ENCODE data around the gene SAMD10.

The SAMD10 gene

DNA sequence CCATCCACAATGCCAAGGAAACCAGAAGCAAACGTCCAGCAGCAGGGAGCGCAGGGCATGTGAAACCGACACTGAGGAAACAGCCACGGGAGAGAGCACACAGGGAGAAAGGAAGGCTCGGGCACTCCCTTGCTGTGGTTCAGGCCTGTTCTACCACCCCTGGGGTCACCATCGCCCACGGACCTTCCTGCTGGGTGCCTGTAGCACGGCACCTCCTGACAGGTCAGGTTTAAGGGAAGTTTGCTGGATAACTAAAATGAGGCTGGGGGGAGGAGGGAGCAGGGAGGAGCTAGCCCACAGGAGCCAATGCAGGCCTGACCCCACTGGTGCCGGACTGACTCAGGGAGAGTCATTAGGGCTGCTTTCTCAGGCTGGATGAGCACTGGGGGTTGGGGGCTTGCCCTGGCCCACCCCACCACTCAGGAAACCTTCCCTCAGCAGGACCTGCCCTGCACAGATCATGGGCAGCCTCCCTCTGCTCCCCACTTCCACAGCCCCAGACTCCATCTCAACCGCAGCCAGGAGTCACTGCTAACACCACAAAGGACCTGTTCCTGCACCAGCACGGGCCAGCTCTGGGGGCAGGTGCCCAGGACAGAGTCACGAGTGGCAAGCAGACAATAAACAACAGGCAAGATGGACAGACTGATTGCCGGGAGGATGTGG, 25.5 kb downstream of the SAMD10 start:
- peaks cover 8% of the 10 kb centered on the region for H3K4me1 ChIP-seq (ENCODE audit: control insufficient read depth, insufficient read depth, low read length)
- no peak overlapping the region for H3K27ac ChIP-seq (ENCODE audit: low read length)

DNA sequence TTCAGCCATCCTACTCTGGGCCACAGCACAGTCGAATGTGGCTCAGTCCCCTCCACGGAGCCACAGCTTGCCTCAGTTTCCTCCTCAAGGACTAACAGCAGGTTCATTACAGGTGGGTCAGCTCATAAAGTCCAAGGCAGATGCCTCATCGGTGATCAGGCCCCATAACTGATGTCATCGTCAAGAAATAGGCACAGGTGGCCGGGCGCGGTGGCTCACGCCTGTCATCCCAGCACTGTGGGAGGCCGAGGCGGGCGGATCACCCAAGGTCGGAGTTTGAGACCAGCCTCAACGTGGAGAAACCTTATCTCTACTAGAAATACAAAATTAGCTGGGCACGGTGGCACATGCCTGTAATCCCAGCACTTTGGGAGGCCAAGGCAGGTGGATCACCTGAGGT, 26.7 kb downstream of the SAMD10 start:
- no CpG with 5 or more reads among the region's 14 CpGs for WGBS (ENCODE audit: insufficient coverage, insufficient read length)
- H3K27ac ChIP-seq (ENCODE audit: low read length), result no peak overlapping the region
- no peak for DNase-seq (ENCODE audit: low read depth, low spot score)
- H3K27me3 ChIP-seq (ENCODE audit: control insufficient read depth, insufficient read depth, low read length), result no peaks in the 10 kb centered on the region
- no peaks in the 10 kb centered on the region for H3K36me3 ChIP-seq (ENCODE audit: control insufficient read depth, insufficient read depth, low read length)
- no peak overlapping the region for H3K4me3 ChIP-seq (ENCODE audit: low read length)
- peaks cover 6% of the 10 kb centered on the region for H3K4me1 ChIP-seq (ENCODE audit: control insufficient read depth, insufficient read depth, low read length)
- H3K9me3 ChIP-seq (ENCODE audit: control insufficient read depth, insufficient read depth, low read length), result no peaks in the 10 kb centered on the region

More for the DNA sequence above, 25.5 kb downstream of the SAMD10 start:
- DNase-seq (ENCODE audit: low read depth, low spot score), result no peak
- H3K9me3 ChIP-seq (ENCODE audit: control insufficient read depth, insufficient read depth, low read length), result no peaks in the 10 kb centered on the region
- no peaks in the 10 kb centered on the region for H3K36me3 ChIP-seq (ENCODE audit: control insufficient read depth, insufficient read depth, low read length)
- no peak overlapping the region for H3K4me3 ChIP-seq (ENCODE audit: low read length)
- WGBS (ENCODE audit: insufficient coverage, insufficient read length), result no CpG with 5 or more reads among the region's 13 CpGs
- no peaks in the 10 kb centered on the region for H3K27me3 ChIP-seq (ENCODE audit: control insufficient read depth, insufficient read depth, low read length)

DNA sequence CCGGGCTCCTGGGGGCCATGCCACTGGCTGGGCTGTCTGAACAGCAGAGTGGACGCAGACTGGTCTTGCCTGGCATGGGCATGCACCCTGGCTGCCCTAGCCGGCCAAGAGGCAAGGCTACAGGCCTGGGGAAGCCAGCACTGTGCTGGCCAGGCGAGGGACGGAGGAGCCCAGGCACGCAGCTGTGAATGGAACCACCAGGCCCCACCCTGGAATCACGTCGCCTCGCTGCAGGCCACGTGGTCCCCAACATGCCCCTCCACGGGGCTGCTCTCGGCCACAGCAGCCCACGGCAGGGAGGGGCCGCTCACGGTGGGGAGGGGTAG, 27.3 kb downstream of the SAMD10 start:
- Histone ChIP-seq H3K27me3 (ENCODE audit: control insufficient read depth, insufficient read depth, low read length) (no peaks in the 10 kb centered on the region), H3K4me3 (ENCODE audit: low read length) (no peak overlapping the region), H3K9me3 (ENCODE audit: control insufficient read depth, insufficient read depth, low read length) (no peaks in the 10 kb centered on the region), H3K27ac (ENCODE audit: low read length) (no peak overlapping the region), H3K36me3 (ENCODE audit: control insufficient read depth, insufficient read depth, low read length) (no peaks in the 10 kb centered on the region), H3K4me1 (ENCODE audit: control insufficient read depth, insufficient read depth, low read length) (peaks cover 6% of the 10 kb centered on the region)
- no CpG with 5 or more reads among the region's 15 CpGs for WGBS (ENCODE audit: insufficient coverage, insufficient read length)
- no peak for DNase-seq (ENCODE audit: low read depth, low spot score)

DNA sequence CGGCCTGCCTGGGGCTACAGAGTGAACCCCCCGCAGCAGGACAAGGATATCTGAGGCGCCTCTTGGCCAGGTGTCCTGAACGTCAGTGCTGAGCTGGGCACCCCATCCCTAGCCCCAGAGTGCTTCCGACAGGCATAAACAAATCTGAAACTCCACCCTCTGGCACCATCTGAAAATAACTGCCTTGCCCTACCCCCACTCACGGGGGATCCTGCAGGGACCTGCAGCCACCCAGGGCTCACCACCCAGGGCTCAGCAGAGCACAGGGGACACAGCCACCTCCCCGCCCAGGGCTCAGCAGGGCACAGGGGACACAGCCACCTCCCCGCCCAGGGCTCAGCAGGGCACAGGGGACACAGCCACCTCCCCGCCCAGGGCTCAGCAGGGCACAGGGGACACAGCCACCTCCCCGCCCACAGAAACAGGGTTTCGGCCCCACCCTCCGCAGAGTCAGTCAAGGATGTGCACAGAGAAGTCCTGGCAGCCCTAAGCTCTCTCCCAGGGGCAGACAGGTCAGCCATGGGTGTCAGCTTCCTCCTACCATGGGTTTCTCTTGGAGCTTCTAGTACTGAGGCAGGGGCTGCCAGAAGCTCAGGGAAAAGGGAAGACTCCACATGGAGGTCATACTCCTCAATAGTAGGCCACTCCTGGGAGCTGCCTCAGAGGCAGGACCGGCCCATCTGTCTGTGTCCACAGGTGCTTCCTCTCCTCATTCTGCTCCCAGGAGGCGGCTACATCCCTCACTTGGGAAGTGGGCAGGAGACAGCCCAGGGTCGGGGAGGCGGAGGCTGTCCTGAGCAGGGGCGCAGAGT, 27.8 kb downstream of the SAMD10 start:
- Histone ChIP-seq H3K4me1 (ENCODE audit: control insufficient read depth, insufficient read depth, low read length) (peaks cover 6% of the 10 kb centered on the region), H3K27ac (ENCODE audit: low read length) (no peak overlapping the region), H3K27me3 (ENCODE audit: control insufficient read depth, insufficient read depth, low read length) (no peaks in the 10 kb centered on the region), H3K9me3 (ENCODE audit: control insufficient read depth, insufficient read depth, low read length) (no peaks in the 10 kb centered on the region), H3K36me3 (ENCODE audit: control insufficient read depth, insufficient read depth, low read length) (no peaks in the 10 kb centered on the region), H3K4me3 (ENCODE audit: low read length) (no peak overlapping the region)
- no peak for DNase-seq (ENCODE audit: low read depth, low spot score)
- WGBS (ENCODE audit: insufficient coverage, insufficient read length), result no CpG with 5 or more reads among the region's 17 CpGs

DNA sequence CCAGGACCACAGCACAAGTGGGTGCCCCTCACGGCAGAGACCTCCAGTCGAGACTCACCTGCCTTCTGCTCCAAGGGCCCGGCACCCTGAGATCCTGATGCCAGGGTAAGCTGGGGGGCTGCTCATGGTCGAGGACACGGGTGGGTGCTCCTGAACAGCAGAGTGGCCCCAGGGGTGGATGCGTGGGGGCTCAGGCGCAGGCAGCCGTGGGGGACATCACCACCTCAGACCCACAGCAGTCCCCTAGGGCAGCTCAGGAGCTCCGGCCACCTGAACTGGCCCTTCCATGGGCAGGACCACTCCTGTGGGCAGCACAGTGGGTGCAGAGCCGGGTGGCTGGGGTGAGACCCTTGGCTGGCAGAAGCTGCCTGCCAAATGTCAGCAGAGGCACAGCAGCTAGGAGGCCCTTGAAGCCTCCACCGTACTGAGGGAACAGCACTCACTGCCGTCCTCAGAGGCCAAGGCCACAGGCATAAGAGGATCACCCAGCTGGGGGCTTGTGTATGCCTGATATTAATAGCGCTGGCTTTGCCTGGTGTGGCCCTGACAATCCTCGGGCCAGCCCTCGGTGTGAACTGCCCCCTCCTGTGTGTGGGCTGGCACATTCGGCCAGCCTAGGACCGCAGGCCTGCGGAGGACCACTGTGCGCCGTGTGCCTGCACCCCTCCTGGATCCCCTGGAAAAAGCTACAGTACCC, 28.6 kb downstream of the SAMD10 start:
- H3K4me3 ChIP-seq (ENCODE audit: low read length), result no peak overlapping the region
- H3K4me1 ChIP-seq (ENCODE audit: control insufficient read depth, insufficient read depth, low read length), result peaks cover 6% of the 10 kb centered on the region
- H3K27me3 ChIP-seq (ENCODE audit: control insufficient read depth, insufficient read depth, low read length), result no peaks in the 10 kb centered on the region
- H3K9me3 ChIP-seq (ENCODE audit: control insufficient read depth, insufficient read depth, low read length), result no peaks in the 10 kb centered on the region
- no CpG with 5 or more reads among the region's 20 CpGs for WGBS (ENCODE audit: insufficient coverage, insufficient read length)
- no peaks in the 10 kb centered on the region for H3K36me3 ChIP-seq (ENCODE audit: control insufficient read depth, insufficient read depth, low read length)
- no peak for DNase-seq (ENCODE audit: low read depth, low spot score)
- H3K27ac ChIP-seq (ENCODE audit: low read length), result no peak overlapping the region

DNA sequence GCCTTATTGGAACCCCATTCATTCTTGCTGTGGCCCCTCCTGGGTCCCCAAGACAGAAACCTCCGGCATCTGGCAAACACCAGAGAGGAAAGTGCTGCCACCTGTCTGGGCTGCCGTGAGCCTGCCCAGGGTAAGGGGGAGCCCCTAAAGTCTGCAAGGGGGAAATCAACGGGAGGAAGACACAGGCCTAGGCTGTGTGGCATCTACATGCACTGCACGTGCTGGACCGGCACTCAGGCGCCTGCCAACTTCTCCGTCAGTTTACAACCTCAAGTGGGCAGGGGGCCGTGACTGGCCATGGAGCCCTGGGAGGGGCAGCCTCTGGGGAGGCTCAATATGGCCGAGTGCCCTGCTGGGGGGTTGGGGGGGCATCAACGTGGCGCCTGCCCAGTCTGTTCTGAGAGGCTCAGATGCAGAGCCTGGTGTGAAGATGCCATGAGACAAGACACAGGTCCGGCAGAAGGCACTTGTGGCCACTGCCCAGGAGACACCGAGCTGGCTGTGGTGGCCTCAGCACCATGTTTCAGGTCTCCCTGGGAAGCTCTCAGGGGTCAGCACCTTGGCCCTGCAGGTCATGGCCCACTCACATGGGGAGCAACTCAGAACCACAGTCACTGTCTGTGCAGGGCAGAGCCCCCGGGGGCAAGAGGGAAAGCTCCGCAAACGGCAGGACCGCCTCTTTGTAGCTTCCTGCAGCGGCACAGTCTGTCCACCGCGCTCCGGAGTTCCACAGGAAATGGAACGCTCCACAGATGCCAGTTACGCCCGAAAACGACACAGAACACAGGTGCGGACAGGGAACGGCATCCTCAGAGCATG, 31.6 kb downstream of the SAMD10 start:
- Histone ChIP-seq H3K27ac (ENCODE audit: low read length) (no peak overlapping the region), H3K4me3 (ENCODE audit: low read length) (no peak overlapping the region), H3K27me3 (ENCODE audit: control insufficient read depth, insufficient read depth, low read length) (no peaks in the 10 kb centered on the region), H3K9me3 (ENCODE audit: control insufficient read depth, insufficient read depth, low read length) (no peaks in the 10 kb centered on the region), H3K4me1 (ENCODE audit: control insufficient read depth, insufficient read depth, low read length) (peaks cover 9% of the 10 kb centered on the region), H3K36me3 (ENCODE audit: control insufficient read depth, insufficient read depth, low read length) (peaks cover 25% of the 10 kb centered on the region)
- no peak for DNase-seq (ENCODE audit: low read depth, low spot score)
- no CpG with 5 or more reads among the region's 27 CpGs for WGBS (ENCODE audit: insufficient coverage, insufficient read length)

DNA sequence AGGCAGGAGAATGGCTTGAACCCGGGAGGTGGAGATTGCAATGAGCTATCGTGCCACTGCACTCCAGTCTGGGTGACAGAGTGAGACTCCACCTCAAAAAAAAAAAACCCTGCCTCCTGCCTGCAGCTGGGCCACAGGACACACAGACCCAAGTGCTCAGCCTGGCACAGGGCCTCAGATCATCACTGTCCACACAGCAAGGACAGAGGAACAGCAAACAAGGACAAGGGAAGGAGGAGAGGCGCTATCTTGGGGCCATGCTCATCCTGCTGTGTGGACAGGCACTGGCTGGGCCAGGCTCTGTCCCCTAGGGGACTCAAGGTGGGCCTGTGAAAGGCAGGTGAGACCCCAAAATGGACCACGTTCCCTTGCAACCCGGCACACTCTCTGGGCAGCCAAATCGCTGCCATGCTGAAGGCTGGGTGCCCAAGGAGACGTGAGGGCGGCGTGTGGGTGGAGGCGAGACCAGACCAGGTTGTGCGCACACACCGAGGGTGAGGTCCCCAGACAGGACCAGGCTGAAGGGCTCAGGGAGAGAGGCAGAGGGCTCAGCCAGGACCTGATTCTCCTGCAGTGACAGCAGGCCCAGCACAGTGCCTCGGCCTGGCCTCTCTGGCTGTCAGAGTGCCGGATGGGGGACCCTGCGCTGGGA, 32.3 kb downstream of the SAMD10 start:
- Histone ChIP-seq H3K4me3 (ENCODE audit: low read length) (no peak overlapping the region), H3K36me3 (ENCODE audit: control insufficient read depth, insufficient read depth, low read length) (peaks cover 26% of the 10 kb centered on the region), H3K27ac (ENCODE audit: low read length) (no peak overlapping the region), H3K4me1 (ENCODE audit: control insufficient read depth, insufficient read depth, low read length) (peaks cover 10% of the 10 kb centered on the region), H3K9me3 (ENCODE audit: control insufficient read depth, insufficient read depth, low read length) (no peaks in the 10 kb centered on the region), H3K27me3 (ENCODE audit: control insufficient read depth, insufficient read depth, low read length) (no peaks in the 10 kb centered on the region)
- WGBS (ENCODE audit: insufficient coverage, insufficient read length), result no CpG with 5 or more reads among the region's 15 CpGs
- DNase-seq (ENCODE audit: low read depth, low spot score), result no peak

DNA sequence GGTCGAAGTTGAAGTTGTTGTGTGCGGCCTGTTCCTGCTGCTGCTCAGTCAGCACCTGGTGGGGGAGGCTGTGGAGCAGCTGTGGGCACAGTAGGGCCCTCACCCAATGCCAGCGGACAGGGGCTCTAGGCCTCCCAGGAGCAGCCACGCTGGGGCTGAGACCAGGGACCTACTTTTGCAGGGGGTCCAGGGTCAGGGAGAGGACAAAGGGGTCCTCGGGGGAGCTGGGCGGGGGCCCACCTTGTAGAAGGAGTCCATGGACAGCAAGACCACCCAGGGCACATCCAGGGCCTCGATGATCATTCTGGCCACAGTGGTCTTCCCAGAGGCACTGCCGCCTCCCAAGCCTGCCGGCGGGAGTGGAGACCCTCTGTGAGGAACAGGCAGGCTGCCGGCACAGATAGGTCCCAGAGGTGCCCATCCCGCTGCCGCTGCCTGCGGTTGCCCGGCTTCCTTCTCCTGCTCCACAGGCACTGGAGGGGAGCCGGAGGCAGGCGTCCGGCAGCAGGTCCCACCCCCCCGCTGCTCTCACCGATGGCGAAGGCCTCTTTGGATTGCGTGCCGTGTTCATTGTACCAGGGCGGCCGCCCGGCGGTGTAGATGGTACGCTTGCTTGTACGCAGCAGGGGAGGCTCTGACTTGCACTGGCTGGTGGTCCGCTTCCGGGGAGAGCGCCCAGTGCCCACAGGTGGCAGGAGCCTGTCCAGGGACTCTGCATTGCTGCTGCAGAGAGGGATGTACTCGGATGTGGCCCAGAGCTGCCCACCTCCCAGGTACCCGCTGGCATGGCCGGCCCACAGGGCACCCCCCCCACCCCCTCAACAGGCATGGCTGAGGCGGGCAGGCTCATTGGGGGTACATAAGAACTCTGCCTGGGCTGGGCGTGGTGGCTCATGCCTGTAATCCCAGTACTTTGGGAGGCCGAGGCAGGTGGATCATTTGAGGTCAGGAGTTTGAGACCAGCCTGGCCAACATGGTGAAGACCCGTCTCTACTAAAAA, 33.2 kb downstream of the SAMD10 start:
- no CpG with 5 or more reads among the region's 39 CpGs for WGBS (ENCODE audit: insufficient coverage, insufficient read length)
- H3K9me3 ChIP-seq (ENCODE audit: control insufficient read depth, insufficient read depth, low read length), result no peaks in the 10 kb centered on the region
- peaks cover 10% of the 10 kb centered on the region for H3K4me1 ChIP-seq (ENCODE audit: control insufficient read depth, insufficient read depth, low read length)
- no peak overlapping the region for H3K27ac ChIP-seq (ENCODE audit: low read length)
- no peaks in the 10 kb centered on the region for H3K27me3 ChIP-seq (ENCODE audit: control insufficient read depth, insufficient read depth, low read length)
- no peak overlapping the region for H3K4me3 ChIP-seq (ENCODE audit: low read length)
- DNase-seq (ENCODE audit: low read depth, low spot score), result no peak
- peaks cover 26% of the 10 kb centered on the region for H3K36me3 ChIP-seq (ENCODE audit: control insufficient read depth, insufficient read depth, low read length)

DNA sequence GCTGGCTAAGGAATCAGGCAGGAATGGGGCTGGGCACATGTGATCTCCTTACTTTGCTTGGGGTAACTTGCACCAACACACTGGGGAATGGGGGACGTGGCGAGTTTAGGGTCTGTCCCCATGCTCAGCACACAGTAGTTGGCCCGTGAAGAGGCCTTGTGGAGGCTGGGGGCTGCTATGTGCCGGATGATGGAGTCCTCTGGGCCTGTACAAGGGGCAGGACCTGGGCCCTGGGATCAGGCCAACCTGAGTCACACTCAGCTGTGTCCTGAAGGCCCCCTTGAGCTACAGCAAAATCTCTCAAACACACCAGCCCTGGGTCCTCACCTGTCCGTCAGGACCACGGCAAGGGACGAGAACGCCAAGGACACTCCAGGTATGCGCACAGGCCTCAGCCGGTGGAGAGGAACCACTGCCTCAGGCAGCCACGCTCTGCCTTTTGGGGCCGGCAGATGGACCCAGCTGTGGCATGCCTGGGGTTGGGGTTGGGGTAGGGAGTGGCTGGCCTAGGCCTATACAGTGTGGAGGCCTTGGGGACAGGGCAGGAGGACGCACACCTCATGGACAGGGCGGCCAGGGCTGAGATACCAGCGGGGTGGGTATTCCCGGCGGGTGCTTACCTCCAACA, 34.3 kb downstream of the SAMD10 start:
- H3K27ac ChIP-seq (ENCODE audit: low read length), result no peak overlapping the region
- H3K27me3 ChIP-seq (ENCODE audit: control insufficient read depth, insufficient read depth, low read length), result no peaks in the 10 kb centered on the region
- no peak for DNase-seq (ENCODE audit: low read depth, low spot score)
- no CpG with 5 or more reads among the region's 17 CpGs for WGBS (ENCODE audit: insufficient coverage, insufficient read length)
- H3K9me3 ChIP-seq (ENCODE audit: control insufficient read depth, insufficient read depth, low read length), result no peaks in the 10 kb centered on the region
- no peak overlapping the region for H3K4me3 ChIP-seq (ENCODE audit: low read length)
- H3K4me1 ChIP-seq (ENCODE audit: control insufficient read depth, insufficient read depth, low read length), result peaks cover 10% of the 10 kb centered on the region
- peaks cover 36% of the 10 kb centered on the region for H3K36me3 ChIP-seq (ENCODE audit: control insufficient read depth, insufficient read depth, low read length)

Measured in iPS DF 6.9 (cell line).